Measurements from ENCODE around the gene CD46.

CD46 gene

DNA sequence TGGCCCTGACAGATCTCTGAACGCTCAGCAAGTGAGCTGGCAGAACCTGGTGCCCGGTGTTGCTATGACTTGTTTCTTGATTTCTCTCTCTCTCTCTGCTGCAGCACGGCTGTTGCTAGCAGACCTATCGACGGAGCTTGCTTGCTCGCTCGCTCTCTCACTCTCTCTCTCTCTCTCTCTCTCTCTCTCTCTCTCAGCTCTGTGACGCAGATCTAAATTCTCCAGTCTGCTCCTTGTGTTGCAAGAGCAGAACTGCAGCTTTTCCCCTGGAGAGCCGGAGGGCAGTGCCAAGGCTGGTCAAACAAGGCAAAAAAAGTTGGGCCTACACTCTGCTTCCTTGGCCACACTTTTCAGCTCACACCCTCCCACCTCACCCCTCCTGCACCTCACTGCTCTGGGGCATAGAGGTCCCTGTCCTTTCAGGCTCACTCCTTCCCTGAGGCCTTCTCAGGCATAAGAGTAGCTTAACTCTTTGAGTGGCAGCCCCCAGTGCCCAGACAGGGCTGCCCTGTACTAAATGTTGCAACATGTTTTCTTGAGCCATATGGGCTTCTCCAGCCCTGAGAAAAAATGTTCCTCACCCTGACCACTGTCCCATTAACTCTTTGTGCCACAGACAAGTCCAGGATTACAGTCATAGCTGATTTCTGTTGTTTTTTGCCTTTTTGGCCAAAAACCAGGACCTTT, 72.2 kb downstream of the CD46 start:
- Histone ChIP-seq H3K9me3 (ENCODE audit: control insufficient read depth, insufficient read depth, low read length) (no peaks in the 10 kb centered on the region), H3K36me3 (ENCODE audit: control insufficient read depth, low read length) (peaks cover 6% of the 10 kb centered on the region), H3K4me3 (ENCODE audit: low read length) (peak overlapping the region; percentile 96), H3K9me2 (replicated peaks; ENCODE audit: control insufficient read depth, low read length) (no peaks in the 10 kb centered on the region), H3F3A (ENCODE audit: control insufficient read depth, insufficient read depth) (peaks cover 6% of the 10 kb centered on the region; the same call in 1 of the 2 replicates), H3K4me1 (ENCODE audit: control insufficient read depth, low read length) (peaks cover 82% of the 10 kb centered on the region), H4K20me1 (ENCODE audit: control insufficient read depth, insufficient read depth, low read depth, low read length) (no peaks in the 10 kb centered on the region), H3K27me3 (ENCODE audit: control insufficient read depth, low read length) (no peaks in the 10 kb centered on the region), H3K27ac (ENCODE audit: low read depth, low read length) (peak overlapping the region; percentile 47), H3K79me2 (ENCODE audit: control insufficient read depth, low read length) (peaks cover 53% of the 10 kb centered on the region), H3K4me2 (ENCODE audit: low read length) (peak overlapping the region; percentile 98)
- TF ChIP-seq EZH2phosphoT487 (IDR thresholded peaks at IDR 0.05; ENCODE audit: borderline replicate concordance, low read length), result no peak
- TF ChIP-seq, protein P1, sequence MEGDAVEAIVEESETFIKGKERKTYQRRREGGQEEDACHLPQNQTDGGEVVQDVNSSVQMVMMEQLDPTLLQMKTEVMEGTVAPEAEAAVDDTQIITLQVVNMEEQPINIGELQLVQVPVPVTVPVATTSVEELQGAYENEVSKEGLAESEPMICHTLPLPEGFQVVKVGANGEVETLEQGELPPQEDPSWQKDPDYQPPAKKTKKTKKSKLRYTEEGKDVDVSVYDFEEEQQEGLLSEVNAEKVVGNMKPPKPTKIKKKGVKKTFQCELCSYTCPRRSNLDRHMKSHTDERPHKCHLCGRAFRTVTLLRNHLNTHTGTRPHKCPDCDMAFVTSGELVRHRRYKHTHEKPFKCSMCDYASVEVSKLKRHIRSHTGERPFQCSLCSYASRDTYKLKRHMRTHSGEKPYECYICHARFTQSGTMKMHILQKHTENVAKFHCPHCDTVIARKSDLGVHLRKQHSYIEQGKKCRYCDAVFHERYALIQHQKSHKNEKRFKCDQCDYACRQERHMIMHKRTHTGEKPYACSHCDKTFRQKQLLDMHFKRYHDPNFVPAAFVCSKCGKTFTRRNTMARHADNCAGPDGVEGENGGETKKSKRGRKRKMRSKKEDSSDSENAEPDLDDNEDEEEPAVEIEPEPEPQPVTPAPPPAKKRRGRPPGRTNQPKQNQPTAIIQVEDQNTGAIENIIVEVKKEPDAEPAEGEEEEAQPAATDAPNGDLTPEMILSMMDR (IDR thresholded peaks at IDR 0.05; ENCODE audit: low read depth, low read length, poor library complexity, severe bottlenecking), result peak; percentile 72

DNA sequence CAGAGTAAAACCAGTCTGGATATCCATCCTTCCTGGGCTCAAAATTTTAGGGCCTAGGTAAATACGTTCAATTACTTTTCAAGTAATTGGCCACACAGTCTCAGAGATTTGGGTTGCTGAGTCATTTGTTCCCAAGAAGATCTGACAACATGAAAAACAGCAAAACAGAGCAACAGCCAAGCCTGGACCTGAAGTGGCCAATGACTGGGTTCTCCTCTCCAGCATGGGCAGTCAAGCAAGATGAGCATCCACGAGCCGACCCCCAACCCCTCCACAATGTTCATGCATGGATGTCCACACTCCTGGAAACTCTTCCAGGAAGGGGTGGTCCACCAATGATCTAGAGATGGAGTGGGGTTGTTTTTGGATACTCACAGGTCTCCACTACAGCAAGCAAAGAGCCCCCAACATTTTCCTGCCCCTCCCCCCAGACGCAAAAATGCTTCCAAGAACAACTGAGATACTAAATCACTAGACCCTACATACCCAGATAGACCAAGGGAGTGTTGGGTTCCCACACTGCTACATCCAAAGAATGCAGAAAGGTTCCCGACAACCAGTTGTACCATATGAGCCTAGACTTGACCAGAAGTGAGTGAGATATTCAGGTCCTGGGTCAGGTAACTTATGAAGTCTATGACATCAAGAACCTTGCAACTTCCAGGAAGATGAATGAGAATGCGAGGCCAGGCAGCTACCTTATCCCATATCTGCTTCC, 73.0 kb downstream of the CD46 start:
- TF ChIP-seq, protein P1 (IDR thresholded peaks at IDR 0.05; ENCODE audit: low read depth, low read length, poor library complexity, severe bottlenecking), result no peak
- no peak for TF ChIP-seq EZH2phosphoT487 (IDR thresholded peaks at IDR 0.05; ENCODE audit: borderline replicate concordance, low read length)
- H3K4me3 ChIP-seq (ENCODE audit: low read length), result peak overlapping the region; percentile 96; the same call in 1 of the 2 replicates
- H4K20me1 ChIP-seq (ENCODE audit: control insufficient read depth, insufficient read depth, low read depth, low read length), result no peaks in the 10 kb centered on the region
- peaks cover 6% of the 10 kb centered on the region; the same call in 1 of the 2 replicates for H3F3A ChIP-seq (ENCODE audit: control insufficient read depth, insufficient read depth)
- peaks cover 2% of the 10 kb centered on the region for H3K36me3 ChIP-seq (ENCODE audit: control insufficient read depth, low read length)
- peaks cover 44% of the 10 kb centered on the region for H3K79me2 ChIP-seq (ENCODE audit: control insufficient read depth, low read length)
- no peaks in the 10 kb centered on the region for H3K9me2 ChIP-seq (replicated peaks; ENCODE audit: control insufficient read depth, low read length)
- peaks cover 80% of the 10 kb centered on the region for H3K4me1 ChIP-seq (ENCODE audit: control insufficient read depth, low read length)
- H3K27me3 ChIP-seq (ENCODE audit: control insufficient read depth, low read length), result no peaks in the 10 kb centered on the region
- H3K27ac ChIP-seq (ENCODE audit: low read depth, low read length), result peak overlapping the region; percentile 47; the same call in 1 of the 2 replicates
- H3K4me2 ChIP-seq (ENCODE audit: low read length), result peak overlapping the region; percentile 98
- H3K9me3 ChIP-seq (ENCODE audit: control insufficient read depth, insufficient read depth, low read length), result no peaks in the 10 kb centered on the region

DNA sequence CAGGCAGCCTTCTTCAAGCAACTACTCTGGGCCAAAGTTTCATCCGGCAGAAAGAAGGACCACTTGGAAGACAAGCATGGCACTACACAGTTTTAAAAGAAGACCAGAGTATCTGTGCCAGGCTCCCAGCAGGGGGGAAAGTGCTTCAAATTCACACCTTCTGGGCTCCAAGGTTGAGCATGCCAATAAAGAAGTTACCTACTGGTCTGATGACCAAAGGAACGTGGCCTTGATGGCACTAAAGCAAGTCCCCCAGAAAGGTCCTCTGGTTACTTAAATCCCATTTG, 73.5 kb downstream of the CD46 start:
- no peaks in the 10 kb centered on the region for H3K9me2 ChIP-seq (replicated peaks; ENCODE audit: control insufficient read depth, low read length)
- H3K79me2 ChIP-seq (ENCODE audit: control insufficient read depth, low read length), result peaks cover 39% of the 10 kb centered on the region
- TF ChIP-seq, protein P1 (IDR thresholded peaks at IDR 0.05; ENCODE audit: low read depth, low read length, poor library complexity, severe bottlenecking), result no peak
- TF ChIP-seq EZH2phosphoT487 (IDR thresholded peaks at IDR 0.05; ENCODE audit: borderline replicate concordance, low read length), result no peak
- H3K9me3 ChIP-seq (ENCODE audit: control insufficient read depth, insufficient read depth, low read length), result no peaks in the 10 kb centered on the region
- peak overlapping the region; percentile 83 for H3K27ac ChIP-seq (ENCODE audit: low read depth, low read length)
- peak overlapping the region; percentile 70 for H3K4me3 ChIP-seq (ENCODE audit: low read length)
- no peaks in the 10 kb centered on the region; the same call in 1 of the 2 replicates for H3K36me3 ChIP-seq (ENCODE audit: control insufficient read depth, low read length)
- peaks cover 6% of the 10 kb centered on the region; the same call in 1 of the 2 replicates for H3F3A ChIP-seq (ENCODE audit: control insufficient read depth, insufficient read depth)
- H4K20me1 ChIP-seq (ENCODE audit: control insufficient read depth, insufficient read depth, low read depth, low read length), result no peaks in the 10 kb centered on the region
- H3K27me3 ChIP-seq (ENCODE audit: control insufficient read depth, low read length), result no peaks in the 10 kb centered on the region
- H3K4me1 ChIP-seq (ENCODE audit: control insufficient read depth, low read length), result peaks cover 74% of the 10 kb centered on the region
- peak overlapping the region; percentile 92 for H3K4me2 ChIP-seq (ENCODE audit: low read length)

Measured in DOHH2 (cell line).